GM18951 (cell line): Measurements from ENCODE around the gene PLXNC1.

Experiments
- POLR2A ChIP-seq: IDR thresholded peaks from 4 replicates; pipeline ENCODE4 v1.6.1; 2011; ENCODE audit warnings: mild to moderate bottlenecking; ENCODE audit not compliant: insufficient read length, insufficient read depth; ENCODE audit errors: extremely low read depth
- in situ Hi-C: fragments of 300-500 bp; cut with MboI; formaldehyde crosslinking; loops from one replicate; pipeline ENCODE4 v1.12.0; 2022; ENCODE audit warnings: low sequenced_read_pairs, mixed read lengths, inconsistent platforms; ENCODE audit not compliant: unreplicated experiment

The PLXNC1 gene

GRCh38 chr12:94183708-94184379 is 35.5 kb downstream of the PLXNC1 start:
- in situ Hi-C loops = no loop called here

GRCh38 chr12:94184995-94185719 is 36.8 kb downstream of the PLXNC1 start:
- in situ Hi-C loops = no loop called here

More at GRCh38 chr12:94183708-94184379, 35.5 kb downstream of the PLXNC1 start:
- TF ChIP-seq POLR2A = no peak

GRCh38 chr12:94185801-94186200 is 37.4 kb downstream of the PLXNC1 start:
- in situ Hi-C loops = no loop called here

More at GRCh38 chr12:94184995-94185719, 36.8 kb downstream of the PLXNC1 start:
- no peak for TF ChIP-seq POLR2A

GRCh38 chr12:94186278-94187241 is 38.2 kb downstream of the PLXNC1 start:
- TF ChIP-seq POLR2A = no peak
- in situ Hi-C loops = no loop called here

More at GRCh38 chr12:94185801-94186200, 37.4 kb downstream of the PLXNC1 start:
- no peak for TF ChIP-seq POLR2A

- in situ Hi-C loops = no loop called here
- no peak for TF ChIP-seq POLR2A
Measured at GRCh38 chr12:94187361-94187760, 39.0 kb downstream of the PLXNC1 start.

- no peak for TF ChIP-seq POLR2A
- in situ Hi-C loops = no loop called here
Measured at GRCh38 chr12:94190623-94191022, 42.2 kb downstream of the PLXNC1 start.

- no peak for TF ChIP-seq POLR2A
Measured at GRCh38 chr12:94191023-94191422, 42.6 kb downstream of the PLXNC1 start.

GRCh38 chr12:94191811-94192210 is 43.4 kb downstream of the PLXNC1 start:
- in situ Hi-C loops = no loop called here
- TF ChIP-seq POLR2A = no peak

More at GRCh38 chr12:94191023-94191422, 42.6 kb downstream of the PLXNC1 start:
- in situ Hi-C loops = no loop called here

GRCh38 chr12:94192506-94192905 is 44.1 kb downstream of the PLXNC1 start:
- in situ Hi-C loops = no loop called here
- TF ChIP-seq POLR2A = no peak

GRCh38 chr12:94193168-94193567 is 44.8 kb downstream of the PLXNC1 start:
- in situ Hi-C loops = no loop called here
- no peak for TF ChIP-seq POLR2A

- in situ Hi-C loops = no loop called here
- TF ChIP-seq POLR2A = no peak
Measured at GRCh38 chr12:94195483-94195882, 47.1 kb downstream of the PLXNC1 start.

- no peak for TF ChIP-seq POLR2A
- in situ Hi-C loops = no loop called here
Measured at GRCh38 chr12:94198469-94198868, 50.1 kb downstream of the PLXNC1 start.

- in situ Hi-C loops = no loop called here
Measured at GRCh38 chr12:94198872-94199271, 50.5 kb downstream of the PLXNC1 start.

GRCh38 chr12:94200069-94200468 is 51.7 kb downstream of the PLXNC1 start:
- TF ChIP-seq POLR2A = no peak
- in situ Hi-C loops = no loop called here

More at GRCh38 chr12:94198872-94199271, 50.5 kb downstream of the PLXNC1 start:
- no peak for TF ChIP-seq POLR2A
